H9 (cell line): Measurements from ENCODE around the gene PPIF. TPM values are rescaled to one million over a fixed set of nuclear protein-coding genes. Genes with fewer than 3 reads are reported as not detected.

ENCODE experiments used
- DNase-seq: peaks from one replicate; pipeline ENCODE4 v3.0.0-alpha.2; 2017
- H2AFZ ChIP-seq: one replicate; pipeline ENCODE4 v1.6.1; 2013; ENCODE audit warnings: mild to moderate bottlenecking, low read length, control low read depth, moderate library complexity
- H2AK5ac ChIP-seq: 2 replicates; pipeline ENCODE4 v1.6.1; 2013; ENCODE audit warnings: low read length, control low read depth, mixed read lengths; ENCODE audit not compliant: insufficient read length
- H2BK120ac ChIP-seq: one replicate; pipeline ENCODE4 v1.6.1; 2013; ENCODE audit warnings: low read depth, mild to moderate bottlenecking, low read length, control low read depth, inconsistent platforms; ENCODE audit not compliant: poor library complexity, severe bottlenecking
- H2BK12ac ChIP-seq: 2 replicates; pipeline ENCODE4 v1.6.1; 2013; ENCODE audit warnings: low read length, control low read depth, mixed read lengths, low read depth; ENCODE audit not compliant: insufficient read length
- H2BK15ac ChIP-seq: 2 replicates; pipeline ENCODE4 v1.6.1; 2013; ENCODE audit warnings: low read depth, low read length, control low read depth
- H2BK20ac ChIP-seq: one replicate; pipeline ENCODE4 v1.6.1; 2013; ENCODE audit warnings: low read depth, mild to moderate bottlenecking, low read length, control low read depth, inconsistent platforms; ENCODE audit not compliant: poor library complexity, severe bottlenecking
- H2BK5ac ChIP-seq: 2 replicates; pipeline ENCODE4 v1.6.1; 2013; ENCODE audit warnings: low read length, control low read depth, mixed read lengths; ENCODE audit not compliant: insufficient read length
- H3K14ac ChIP-seq: 2 replicates; pipeline ENCODE4 v1.6.1; 2013; ENCODE audit warnings: low read length, control low read depth; ENCODE audit not compliant: insufficient read depth
- H3K18ac ChIP-seq: 2 replicates; pipeline ENCODE4 v1.6.1; 2013; ENCODE audit warnings: low read depth, mild to moderate bottlenecking, mixed read lengths, low read length, control low read depth; ENCODE audit not compliant: insufficient read length
- H3K23ac ChIP-seq: 2 replicates; pipeline ENCODE4 v1.6.1; 2013; ENCODE audit warnings: low read length, control low read depth, mixed read lengths, low read depth; ENCODE audit not compliant: insufficient read length
- H3K23me2 ChIP-seq: 2 replicates; pipeline ENCODE4 v1.6.1; 2013; ENCODE audit warnings: low read depth, mild to moderate bottlenecking, mixed read lengths, low read length, control low read depth; ENCODE audit not compliant: insufficient read length, poor library complexity, severe bottlenecking
- H3K27ac ChIP-seq: 2 replicates; pipeline ENCODE4 v1.5.1; 2013; ENCODE audit warnings: low read length, control low read depth, mixed read lengths, low read depth; ENCODE audit not compliant: insufficient read length
- H3K27me3 ChIP-seq: 2 replicates; pipeline ENCODE4 v1.6.1; 2013; ENCODE audit warnings: low read length, control low read depth, inconsistent platforms; ENCODE audit not compliant: insufficient read depth
- H3K4ac ChIP-seq: 2 replicates; pipeline ENCODE4 v1.6.1; 2013; ENCODE audit warnings: low read depth, mild to moderate bottlenecking, control low read depth, inconsistent platforms, low read length, moderate library complexity
- H3K4me1 ChIP-seq: 2 replicates; pipeline ENCODE4 v1.6.1; 2013; ENCODE audit warnings: low read length, control low read depth, inconsistent platforms; ENCODE audit not compliant: insufficient read depth
- H3K4me2 ChIP-seq: 2 replicates; pipeline ENCODE4 v1.6.1; 2013; ENCODE audit warnings: low read length, control low read depth, mixed read lengths; ENCODE audit not compliant: insufficient read length, insufficient read depth
- H3K56ac ChIP-seq: 2 replicates; pipeline ENCODE4 v1.6.1; 2013; ENCODE audit warnings: low read depth, mild to moderate bottlenecking, mixed read lengths, low read length, control low read depth; ENCODE audit not compliant: insufficient read length
- H3K79me1 ChIP-seq: 2 replicates; pipeline ENCODE4 v1.6.1; 2013; ENCODE audit warnings: low read depth, mild to moderate bottlenecking, moderate library complexity, low read length, control low read depth, inconsistent platforms; ENCODE audit not compliant: insufficient read depth, poor library complexity, severe bottlenecking
- H3K79me2 ChIP-seq: 2 replicates; pipeline ENCODE4 v1.6.1; 2013; ENCODE audit warnings: low read length, control low read depth, inconsistent platforms; ENCODE audit not compliant: insufficient read depth
- H3K9ac ChIP-seq: 2 replicates; pipeline ENCODE4 v1.6.1; 2013; ENCODE audit warnings: low read length, control low read depth, mixed read lengths; ENCODE audit not compliant: insufficient read length; ENCODE audit errors: extremely low read depth
- H3K9me3 ChIP-seq: one replicate; pipeline ENCODE4 v1.6.1; 2013; ENCODE audit warnings: low read depth, low read length, inconsistent platforms; ENCODE audit not compliant: control insufficient read depth
- H3T11ph ChIP-seq: one replicate; pipeline ENCODE4 v1.6.1; 2013; ENCODE audit warnings: mild to moderate bottlenecking, low read length, control low read depth, inconsistent platforms
- H4K20me1 ChIP-seq: one replicate; pipeline ENCODE4 v1.6.1; 2013; ENCODE audit not compliant: control insufficient read depth, insufficient read length, insufficient read depth
- H4K5ac ChIP-seq: 2 replicates; pipeline ENCODE4 v1.6.1; 2013; ENCODE audit warnings: low read depth, mild to moderate bottlenecking, mixed read lengths, low read length, control low read depth; ENCODE audit not compliant: insufficient read length
- H4K8ac ChIP-seq: replicated peaks from 2 replicates; pipeline ENCODE4 v1.6.1; 2013; ENCODE audit warnings: low read length, control low read depth, mixed read lengths, low read depth; ENCODE audit not compliant: insufficient read length
- H4K91ac ChIP-seq: 2 replicates; pipeline ENCODE4 v1.6.1; 2013; ENCODE audit warnings: low read depth, mild to moderate bottlenecking, moderate library complexity, mixed read lengths, low read length, control low read depth; ENCODE audit not compliant: insufficient read length
- H3K27ac Mint-ChIP-seq, 3 experiments: 2 replicates in 2 of 3; 3 replicates in 1 of 3; pipeline ENCODE4 v1.8.0; 2020 to 2021; ENCODE audit warnings: mixed read lengths in 3 of 3, mild to moderate bottlenecking in 1 of 3, moderate library complexity in 1 of 3
- H3K27me3 Mint-ChIP-seq: 2 replicates; pipeline ENCODE4 v1.8.0; 2021; ENCODE audit warnings: low read depth, mild to moderate bottlenecking, moderate library complexity, mixed read lengths
- H3K36me3 Mint-ChIP-seq, 3 experiments: 2 replicates in 2 of 3; 3 replicates in 1 of 3; pipeline ENCODE4 v1.8.0; 2020 to 2021; ENCODE audit warnings: low read depth in 3 of 3, mixed read lengths in 3 of 3; ENCODE audit not compliant: insufficient read depth in 1 of 3
- H3K4me1 Mint-ChIP-seq, 2 experiments: 2 replicates each; pipeline ENCODE4 v1.8.0; 2020; ENCODE audit warnings: mixed read lengths in 2 of 2
- H3K4me3 Mint-ChIP-seq, 2 experiments: 2 replicates in 1 of 2; 3 replicates in 1 of 2; pipeline ENCODE4 v1.8.0; 2020 to 2021; ENCODE audit warnings: mild to moderate bottlenecking in 2 of 2, mixed read lengths in 2 of 2, moderate library complexity in 1 of 2
- H3K9me3 Mint-ChIP-seq, 2 experiments: 2 replicates in 1 of 2; 3 replicates in 1 of 2; pipeline ENCODE4 v1.8.0; 2020; ENCODE audit warnings: mild to moderate bottlenecking in 2 of 2, mixed read lengths in 2 of 2, moderate library complexity in 1 of 2
- WGBS: extraction: QIAGEN DNeasy Blood & Tissue Kit; methylation state at CpG from one replicate; pipeline ENCODE4 v1.1.7; 2013; ENCODE audit warnings: missing lambda C conversion rate, low lambda C conversion rate, mixed read lengths; ENCODE audit not compliant: insufficient read length; ENCODE audit errors: extremely low coverage; 5-methylcytosine and 5-hydroxymethylcytosine counted together
- total RNA-seq: library from RNA; stranded (reverse); gene quantifications from 2 replicates; pipeline ENCODE4 v1.2.1, GENCODE V29; 2021
- TF ChIP-seq, protein P1 (sequence below): fragments of 200-600 bp; sonication (generic); conservative IDR thresholded peaks from 3 replicates; pipeline ENCODE4 v1.8.0; 2021; ENCODE audit warnings: antibody characterized with exemption, mild to moderate bottlenecking

Gene PPIF
- total RNA-seq, 1 experiment from 2014 or later, result 79.7 TPM

DNA sequence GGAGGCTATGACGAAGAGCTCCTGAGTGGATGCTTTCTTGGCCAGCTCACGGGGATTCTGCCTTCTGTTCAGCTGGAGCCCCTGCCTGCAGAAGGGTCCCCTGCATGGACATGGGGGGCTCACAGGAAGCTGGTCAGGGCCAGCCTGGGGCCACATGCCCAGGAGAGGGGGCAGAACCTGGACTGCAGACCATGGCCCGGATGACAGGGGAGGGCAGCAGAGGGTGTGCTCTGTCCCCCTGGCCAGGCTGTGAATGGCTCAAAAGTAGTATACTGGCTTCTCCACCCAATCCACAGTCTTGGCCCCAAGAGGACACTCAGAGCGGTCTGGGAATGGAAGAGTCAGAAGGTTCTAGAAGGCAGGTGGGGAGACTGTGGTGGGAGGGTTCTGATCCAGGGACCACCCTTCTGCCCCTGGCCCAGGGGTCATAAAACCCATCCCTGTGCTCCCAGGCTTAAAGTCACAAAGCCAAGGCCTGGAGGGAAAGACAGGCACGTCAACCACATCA lies 40.3 kb downstream of the PPIF start:
- H3K79me2 ChIP-seq, result no peaks in the 10 kb centered on the region

More for the DNA sequence above, 40.3 kb downstream of the PPIF start:
- peaks cover 0 to 5% of the 10 kb centered on the region in 2 experiments; a peak in 1 of 4 replicates for H3K4me1 Mint-ChIP-seq
- Histone ChIP-seq H2BK12ac (no peak overlapping the region), H2BK120ac (no peak overlapping the region), H3K4me2 (no peak overlapping the region), H3T11ph (no peak overlapping the region), H3K23ac (no peak overlapping the region), H3K9ac (no peak overlapping the region), H3K14ac (no peak overlapping the region), H3K56ac (no peak overlapping the region), H3K9me3 (no peaks in the 10 kb centered on the region), H4K5ac (no peak overlapping the region), H4K8ac (no peak overlapping the region), H4K91ac (no peak overlapping the region), H3K4ac (no peak overlapping the region), H4K20me1 (no peaks in the 10 kb centered on the region), H2BK5ac (no peak overlapping the region), H3K27ac (no peak overlapping the region), H3K4me1 (no peaks in the 10 kb centered on the region), H2AFZ (no peak overlapping the region), H3K18ac (no peak overlapping the region), H3K23me2 (no peaks in the 10 kb centered on the region), H3K27me3 (no peaks in the 10 kb centered on the region), H2BK15ac (no peak overlapping the region), H3K79me1 (no peaks in the 10 kb centered on the region), H2BK20ac (no peak overlapping the region), H2AK5ac (no peak overlapping the region)
- TF ChIP-seq, protein P1, sequence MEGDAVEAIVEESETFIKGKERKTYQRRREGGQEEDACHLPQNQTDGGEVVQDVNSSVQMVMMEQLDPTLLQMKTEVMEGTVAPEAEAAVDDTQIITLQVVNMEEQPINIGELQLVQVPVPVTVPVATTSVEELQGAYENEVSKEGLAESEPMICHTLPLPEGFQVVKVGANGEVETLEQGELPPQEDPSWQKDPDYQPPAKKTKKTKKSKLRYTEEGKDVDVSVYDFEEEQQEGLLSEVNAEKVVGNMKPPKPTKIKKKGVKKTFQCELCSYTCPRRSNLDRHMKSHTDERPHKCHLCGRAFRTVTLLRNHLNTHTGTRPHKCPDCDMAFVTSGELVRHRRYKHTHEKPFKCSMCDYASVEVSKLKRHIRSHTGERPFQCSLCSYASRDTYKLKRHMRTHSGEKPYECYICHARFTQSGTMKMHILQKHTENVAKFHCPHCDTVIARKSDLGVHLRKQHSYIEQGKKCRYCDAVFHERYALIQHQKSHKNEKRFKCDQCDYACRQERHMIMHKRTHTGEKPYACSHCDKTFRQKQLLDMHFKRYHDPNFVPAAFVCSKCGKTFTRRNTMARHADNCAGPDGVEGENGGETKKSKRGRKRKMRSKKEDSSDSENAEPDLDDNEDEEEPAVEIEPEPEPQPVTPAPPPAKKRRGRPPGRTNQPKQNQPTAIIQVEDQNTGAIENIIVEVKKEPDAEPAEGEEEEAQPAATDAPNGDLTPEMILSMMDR, result no peak
- no peak for DNase-seq
- peaks cover under 1% of the 10 kb centered on the region; the same call in 1 of the 2 replicates for H3K27me3 Mint-ChIP-seq
- no peak overlapping the region for H3K27ac Mint-ChIP-seq
- H3K9me3 Mint-ChIP-seq, result no peaks in the 10 kb centered on the region
- H3K4me3 Mint-ChIP-seq, result no peak overlapping the region
- no CpG with 5 or more reads among the region's 5 CpGs for WGBS
- no peaks in the 10 kb centered on the region; a peak in 2 of 7 replicates for H3K36me3 Mint-ChIP-seq
